GM18502 (cell line): ENCODE data around the gene SLC26A9.
"Not testable (repeated sequence)": the region's sequence is repeated elsewhere in the genome, so short reads cannot be mapped to it uniquely, and the experiment has no call there.

Experiments
- ATAC-seq: cut with Tn5 transposase; IDR thresholded peaks from one replicate; pipeline ENCODE4 v1.9.1; 2021; ENCODE audit warnings: mild to moderate bottlenecking; ENCODE audit not compliant: unreplicated experiment, poor library complexity

Gene SLC26A9

DNA sequence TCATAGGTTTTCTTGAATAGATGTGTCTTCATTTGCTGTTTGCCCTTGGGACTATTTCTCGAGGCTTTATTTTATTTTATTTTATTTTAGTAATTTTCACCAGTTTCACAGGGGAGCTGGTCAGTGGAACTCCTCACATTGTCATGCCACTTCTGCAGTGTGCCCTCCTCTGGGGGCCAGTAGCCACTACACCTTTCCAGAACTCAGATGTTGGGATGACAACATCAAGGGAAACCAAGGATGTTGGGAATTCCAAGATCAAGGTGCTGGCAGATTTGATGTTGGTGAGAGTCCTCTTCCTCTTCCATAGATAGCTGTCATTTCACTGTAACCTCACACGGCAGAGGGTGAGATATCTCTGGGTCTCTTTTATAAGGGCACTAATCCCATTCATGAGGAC lies 35.5 kb downstream of the SLC26A9 start:
- ATAC-seq = no peak

DNA sequence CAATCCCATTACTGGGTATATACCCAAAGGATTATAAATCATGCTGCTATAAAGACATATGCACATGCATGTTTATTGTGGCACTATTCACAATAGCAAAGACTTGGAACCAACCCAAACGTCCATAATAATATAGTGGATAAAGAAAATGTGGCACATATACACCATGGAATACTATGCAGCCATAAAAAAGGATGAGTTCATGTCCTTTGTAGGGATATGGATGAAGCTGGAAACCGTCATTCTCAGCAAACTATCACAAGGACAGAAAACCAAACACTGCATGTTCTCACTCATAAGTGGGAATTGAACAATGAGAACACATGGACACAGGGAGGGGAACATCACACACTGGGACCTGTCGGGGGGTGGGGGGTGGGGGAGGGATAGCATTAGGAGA lies 38.2 kb downstream of the SLC26A9 start:
- not testable (repeated sequence) for ATAC-seq

DNA sequence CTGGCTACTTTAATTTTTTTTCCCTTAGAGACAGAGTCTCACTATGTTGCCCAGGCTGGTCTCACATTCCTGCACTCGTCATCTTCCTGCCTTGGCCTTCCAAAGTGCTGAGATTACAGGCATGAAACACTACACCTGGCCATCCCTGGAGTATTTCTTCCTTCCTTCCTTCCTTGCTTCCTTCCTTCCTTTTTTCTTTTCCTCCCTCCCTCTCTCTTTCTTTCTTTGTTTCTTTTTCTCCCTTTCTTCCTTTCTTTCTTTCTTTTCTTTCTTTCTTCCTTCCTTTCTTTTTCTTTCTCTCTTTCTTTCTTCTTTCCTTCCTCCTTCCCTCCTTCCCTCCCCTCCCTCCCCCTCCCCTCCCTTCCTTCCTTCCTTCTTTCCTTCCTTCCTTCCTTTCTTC lies 46.9 kb downstream of the SLC26A9 start:
- no peak for ATAC-seq

DNA sequence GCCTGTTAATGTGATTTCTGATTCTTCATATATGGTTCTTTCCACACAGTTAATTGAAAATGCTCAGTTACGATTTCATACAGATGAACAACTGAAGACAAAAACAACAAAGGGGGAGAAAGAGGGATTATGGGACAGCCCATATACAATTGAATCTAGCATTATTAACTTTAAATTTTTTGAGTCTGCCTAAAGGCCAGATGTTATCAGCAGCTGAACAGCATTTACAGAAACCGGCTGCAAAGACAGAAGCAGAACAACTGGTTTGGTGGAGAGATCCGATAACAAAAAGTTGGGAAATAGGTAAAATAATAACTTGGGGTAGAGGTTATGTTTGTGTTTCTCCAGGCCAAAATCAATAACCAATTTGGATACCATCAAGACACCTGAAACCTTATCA lies 49.1 kb downstream of the SLC26A9 start:
- ATAC-seq = not testable (repeated sequence)

DNA sequence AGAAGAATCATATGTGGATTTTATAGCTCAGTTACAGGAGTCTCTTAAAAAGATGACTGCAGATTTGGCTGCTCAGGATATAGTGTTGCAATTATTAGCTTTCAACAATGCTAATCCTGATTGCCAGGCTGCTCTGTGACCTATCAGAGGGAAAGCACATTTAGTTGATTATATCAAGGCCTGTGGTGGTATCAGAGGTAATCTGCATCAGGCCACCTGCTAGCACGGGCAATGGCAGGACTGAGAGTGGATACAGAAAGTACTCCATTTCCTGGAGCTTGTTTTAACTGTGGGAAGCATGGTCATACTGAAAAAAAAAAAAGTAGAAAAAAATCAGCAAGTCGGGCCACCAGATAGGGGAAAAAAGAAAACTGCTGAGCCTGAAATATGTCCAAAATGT lies 51.1 kb downstream of the SLC26A9 start:
- ATAC-seq = not testable (repeated sequence)

DNA sequence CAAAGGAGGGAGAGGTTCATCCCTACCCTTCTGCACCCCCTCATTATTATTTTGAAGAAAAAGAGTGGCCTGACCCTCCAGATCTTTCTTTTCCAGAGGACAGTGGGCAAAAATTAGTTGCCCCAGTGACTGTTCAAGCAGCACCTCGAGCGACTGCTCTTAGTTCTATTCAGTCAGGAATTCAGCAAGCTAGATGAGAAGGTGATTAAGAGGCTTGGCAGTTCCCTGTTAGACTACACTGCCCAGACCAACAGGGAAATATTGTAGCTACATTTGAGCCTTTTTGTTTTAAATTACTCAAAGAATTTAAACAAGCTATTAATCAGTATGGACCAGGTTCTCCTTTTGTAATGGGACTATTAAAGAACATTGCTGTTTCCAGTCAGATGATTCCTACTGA lies 51.8 kb downstream of the SLC26A9 start:
- ATAC-seq = not testable (repeated sequence)

DNA sequence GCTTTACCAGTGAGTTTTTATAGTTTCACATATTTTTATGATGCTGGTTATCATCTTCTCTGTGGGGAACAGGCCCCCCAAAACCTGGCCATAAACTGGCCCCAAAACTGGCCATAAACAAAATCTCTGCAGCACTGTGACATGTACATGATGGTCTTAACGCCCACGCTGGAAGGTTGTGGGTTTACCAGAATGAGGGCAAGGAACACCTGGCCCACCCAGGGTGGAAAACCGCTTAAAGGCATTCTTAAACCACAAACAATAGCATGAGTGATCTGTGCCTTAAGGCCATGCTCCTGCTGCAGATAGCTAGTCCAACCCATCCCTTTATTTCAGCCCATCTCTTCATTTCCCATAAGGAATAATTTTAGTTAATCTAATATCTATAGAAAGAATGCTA lies 52.6 kb downstream of the SLC26A9 start:
- ATAC-seq = not testable (repeated sequence)

DNA sequence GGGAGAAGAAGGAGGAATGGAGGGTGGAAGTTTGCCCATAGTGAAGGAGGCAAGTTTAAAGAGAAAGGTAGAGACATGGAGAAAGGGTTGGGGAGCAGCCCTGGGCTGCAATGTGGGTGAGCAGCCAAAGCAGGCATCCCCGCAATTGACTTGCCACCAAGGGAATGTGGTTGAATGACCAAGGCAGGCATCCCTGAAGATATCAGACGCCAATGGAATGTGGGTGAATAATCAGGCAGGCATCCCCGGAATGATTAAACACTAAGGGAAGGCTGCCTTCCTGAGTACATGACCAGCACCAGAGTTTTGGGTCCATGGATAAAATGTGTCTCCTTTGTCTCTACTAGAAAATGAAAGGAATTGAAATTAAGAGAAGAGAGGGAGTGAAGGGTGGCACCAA lies 53.5 kb downstream of the SLC26A9 start:
- ATAC-seq = not testable (repeated sequence)

DNA sequence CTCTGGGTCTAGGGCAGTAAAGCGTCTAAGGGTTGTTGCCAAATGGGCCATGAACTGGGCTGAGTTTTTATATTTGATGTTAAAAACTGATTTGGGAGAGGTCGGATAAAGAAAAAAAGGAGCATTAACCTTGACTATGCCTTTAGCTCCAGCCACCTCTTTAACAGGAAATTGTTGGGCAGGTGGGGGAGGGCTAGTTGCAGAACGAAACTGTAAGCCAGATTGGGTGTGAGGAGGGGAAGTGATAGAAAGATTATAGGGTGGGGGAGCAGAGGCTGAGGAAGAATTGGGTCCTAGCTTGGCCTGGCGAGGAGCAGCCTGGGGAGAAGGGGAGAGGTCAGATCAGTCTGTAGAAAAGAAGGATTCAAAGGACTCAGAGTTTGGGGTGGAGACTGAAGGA lies 54.2 kb downstream of the SLC26A9 start:
- ATAC-seq = not testable (repeated sequence)

DNA sequence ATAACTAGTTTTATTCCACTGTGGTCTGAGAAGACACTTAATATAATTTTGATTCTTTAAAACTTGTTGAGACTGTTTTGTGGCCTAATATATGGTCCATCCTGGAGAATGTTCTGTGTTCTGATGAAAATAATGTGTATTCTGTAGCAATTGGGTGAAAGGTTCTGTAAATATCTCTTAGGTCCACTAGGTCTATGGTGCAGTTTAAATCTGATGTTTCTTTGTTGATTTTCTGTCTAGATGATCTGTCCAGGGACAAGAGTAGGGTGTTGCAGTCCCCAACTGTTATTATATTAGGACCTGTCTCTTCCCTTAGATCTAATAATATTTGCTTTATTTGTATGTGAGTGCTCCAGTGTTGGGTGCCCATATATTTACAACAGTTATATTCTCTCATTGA lies 59.5 kb downstream of the SLC26A9 start:
- no peak for ATAC-seq

DNA sequence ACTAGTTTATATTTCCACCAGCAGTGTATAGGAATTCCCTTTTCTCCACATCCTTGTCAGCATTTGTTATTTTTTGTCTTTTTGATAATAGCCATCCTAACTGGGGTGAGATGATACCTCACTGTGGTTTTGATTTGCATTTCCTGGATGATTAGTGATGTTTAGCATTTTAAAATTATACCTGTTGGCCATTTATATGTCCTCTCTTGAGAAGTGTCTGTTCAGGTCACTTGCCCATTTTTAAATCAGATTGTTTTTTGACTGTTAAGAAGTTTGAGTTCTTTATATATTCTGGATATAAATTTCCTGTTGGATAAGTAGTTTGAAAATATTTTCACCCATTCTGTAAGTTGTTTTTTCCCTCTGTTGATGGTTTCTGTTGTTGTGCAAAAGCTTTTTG lies 62.3 kb downstream of the SLC26A9 start:
- no peak for ATAC-seq

DNA sequence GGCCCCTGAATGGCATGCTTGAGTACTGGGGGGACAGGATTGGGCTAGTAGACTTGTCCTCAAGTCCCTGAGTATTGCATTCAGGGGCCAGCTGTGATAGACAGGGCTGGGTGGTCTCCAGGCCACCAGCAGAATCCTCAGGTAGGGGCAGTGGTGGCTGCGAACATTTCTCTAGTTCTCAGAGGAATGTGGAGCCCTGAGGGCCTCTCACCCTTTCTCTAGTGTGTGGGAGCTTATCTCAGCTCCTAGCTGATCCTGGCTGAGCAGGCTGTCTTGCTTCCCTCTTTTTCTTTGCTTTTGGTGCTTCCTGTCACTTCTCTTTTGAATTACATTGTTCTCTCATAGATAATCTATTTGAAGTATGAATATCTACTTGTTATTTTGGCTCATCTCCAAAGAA lies 63.3 kb downstream of the SLC26A9 start:
- no peak for ATAC-seq

DNA sequence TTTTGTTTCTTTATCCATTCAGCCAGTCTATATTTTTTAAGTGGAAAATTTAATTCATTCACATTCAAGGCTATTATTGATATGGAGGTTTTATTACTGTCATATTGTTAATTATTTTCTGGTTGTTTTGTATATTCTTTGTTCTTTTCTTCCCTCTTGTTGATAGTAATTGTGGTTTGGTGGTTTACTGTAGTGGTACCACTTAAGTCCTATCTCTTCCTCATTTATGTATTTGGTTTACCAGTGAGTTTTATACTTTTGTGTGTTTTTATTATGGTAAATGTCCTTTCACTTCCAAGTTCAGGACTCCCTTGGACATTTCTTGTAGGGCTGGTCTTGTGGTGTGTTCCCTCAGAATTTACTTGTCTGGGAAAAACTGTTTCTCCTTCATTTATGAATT lies 65.2 kb downstream of the SLC26A9 start:
- no peak for ATAC-seq

DNA sequence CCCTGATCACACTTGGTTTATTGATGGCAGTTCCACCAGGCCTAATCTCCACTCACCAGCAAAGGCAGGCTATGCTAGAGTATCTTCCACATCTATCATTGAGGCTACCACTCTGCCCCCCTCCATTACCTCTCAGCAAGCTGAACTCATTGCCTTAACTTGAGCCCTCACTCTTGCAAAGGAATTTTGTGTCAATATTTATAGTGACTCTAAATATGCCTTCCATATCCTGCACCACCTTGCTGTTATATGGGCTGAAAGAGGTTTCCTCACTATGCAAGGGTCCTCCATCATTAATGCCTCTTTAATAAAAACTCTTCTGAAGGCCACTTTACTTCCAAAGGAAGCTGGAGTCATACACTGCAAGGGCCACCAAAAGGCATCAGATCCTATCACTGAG lies 70.1 kb downstream of the SLC26A9 start:
- ATAC-seq = not testable (repeated sequence)

DNA sequence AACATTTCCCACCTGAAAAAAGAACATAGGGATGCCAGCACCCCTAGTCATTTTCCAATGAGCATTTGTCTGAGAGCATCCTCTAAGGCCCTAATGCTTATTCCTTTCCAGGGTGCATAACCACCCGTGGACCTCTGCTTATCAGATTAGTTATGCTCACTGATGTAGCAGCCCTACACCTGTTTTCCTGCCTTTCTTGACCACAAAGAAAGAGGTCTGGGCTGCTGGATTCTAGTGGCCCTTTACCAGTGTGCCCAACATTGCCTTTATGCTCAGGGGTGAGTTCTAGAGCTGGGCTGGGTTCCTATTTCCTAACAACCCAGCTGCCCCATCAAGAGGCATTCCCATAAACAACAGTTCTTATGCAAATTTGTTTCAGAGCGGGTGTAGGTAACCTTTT lies 73.0 kb downstream of the SLC26A9 start:
- ATAC-seq = no peak
